GM21786 (cell line): ENCODE data around the gene PTPRG.

Experiments
- ATAC-seq: cut with Tn5 transposase; IDR thresholded peaks from one replicate; pipeline ENCODE4 v1.9.1; 2021; ENCODE audit not compliant: unreplicated experiment

PTPRG gene

DNA sequence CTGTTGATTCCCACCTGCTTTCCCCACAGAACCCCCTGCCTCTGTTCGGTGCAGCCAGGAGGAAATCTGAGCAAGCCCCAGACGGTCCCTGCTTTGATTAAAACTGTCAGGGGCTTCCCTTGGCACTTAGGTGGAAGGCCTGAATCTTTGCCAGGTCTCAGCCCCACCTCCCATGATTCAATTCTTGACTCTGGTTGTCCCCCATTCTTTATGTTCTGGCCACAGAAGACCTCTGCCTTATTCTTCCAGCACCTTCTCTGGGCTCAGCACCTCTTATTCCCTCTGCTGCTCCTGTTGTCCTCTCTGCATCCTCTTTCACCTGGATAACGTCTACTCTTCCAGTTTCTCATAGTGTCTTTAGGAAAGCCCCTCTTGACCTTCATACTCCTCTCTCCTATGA is 349.4 kb downstream of the PTPRG start:
- no peak for ATAC-seq

- ATAC-seq, result peak; percentile 55
Measured at GRCh38 chr3:61912158-61912557, 350.8 kb downstream of the PTPRG start.

- ATAC-seq, result peak; percentile 46
Measured at GRCh38 chr3:61913701-61914100, 352.3 kb downstream of the PTPRG start.

DNA sequence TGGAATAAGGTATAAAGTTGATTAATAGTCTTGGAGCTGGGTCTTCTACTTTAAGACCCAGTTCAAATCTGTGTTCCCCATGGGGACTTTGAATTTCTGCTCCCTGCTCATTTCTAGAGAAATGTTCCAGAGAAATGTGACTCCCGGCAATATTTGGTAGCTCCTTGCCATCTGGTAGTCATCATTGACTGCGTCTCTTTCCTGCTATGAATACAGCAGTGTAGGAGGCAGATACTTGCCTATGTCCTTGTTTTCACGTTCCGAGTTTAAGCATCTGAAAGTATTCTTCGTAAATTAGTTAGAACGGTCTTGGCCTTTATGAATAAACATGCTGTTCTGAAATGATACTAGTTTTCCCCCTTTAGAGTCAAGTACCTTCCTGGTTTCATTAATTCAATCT is 352.9 kb downstream of the PTPRG start:
- ATAC-seq, result no peak

DNA sequence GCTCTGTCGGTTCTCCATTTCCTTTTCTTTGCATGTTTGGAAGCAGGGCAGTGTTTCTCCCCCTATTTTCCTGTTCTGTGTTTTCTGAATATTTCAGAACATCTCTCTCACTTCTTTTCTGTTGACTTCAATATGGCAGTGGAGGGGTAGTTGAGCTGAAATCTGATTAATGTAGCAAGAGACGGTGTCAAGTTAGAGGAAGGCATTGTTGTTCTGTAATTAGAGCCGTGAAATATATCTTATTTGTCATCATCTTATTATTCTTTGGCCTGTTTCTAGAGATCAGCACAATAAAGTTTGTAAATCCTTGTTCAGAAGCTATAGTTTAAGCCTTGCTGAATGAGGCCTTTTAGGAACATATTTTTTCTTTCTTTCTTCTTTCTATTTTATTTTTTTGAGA is 353.9 kb downstream of the PTPRG start:
- no peak for ATAC-seq

- no peak for ATAC-seq
Measured at GRCh38 chr3:61919371-61919770, 358.0 kb downstream of the PTPRG start.

GRCh38 chr3:61922118-61922517 is 360.7 kb downstream of the PTPRG start:
- no peak for ATAC-seq

DNA sequence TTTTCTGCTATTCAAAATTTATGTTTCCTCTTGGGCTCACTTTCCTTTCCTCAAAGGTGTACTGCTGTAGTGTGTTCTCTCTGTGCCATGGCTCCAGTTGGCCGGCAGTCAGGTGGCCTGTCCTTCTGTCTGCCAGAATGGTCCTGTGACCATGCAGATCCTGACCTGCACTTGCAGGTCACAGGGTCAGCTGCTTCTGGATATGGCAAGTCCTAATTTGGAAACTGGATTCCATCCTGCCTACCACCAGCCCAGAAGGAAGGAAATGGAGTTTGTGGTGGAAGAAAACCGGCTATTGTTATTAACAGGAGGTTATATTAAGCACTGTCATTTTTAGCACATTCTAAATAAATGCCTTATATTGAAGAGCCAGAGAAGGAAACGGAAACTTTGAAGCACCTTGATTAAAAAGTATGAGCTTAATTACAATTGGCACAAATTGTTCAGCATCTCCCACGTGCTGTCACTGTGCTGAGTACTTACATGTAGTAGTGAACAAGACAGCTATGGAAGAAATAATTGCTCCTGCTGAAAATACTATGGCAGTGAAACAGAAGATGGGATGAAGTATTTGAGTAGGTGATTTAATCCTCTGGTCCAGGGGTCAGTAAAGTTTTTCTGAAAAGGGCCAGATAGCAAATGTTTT is 362.8 kb downstream of the PTPRG start:
- no peak for ATAC-seq

DNA sequence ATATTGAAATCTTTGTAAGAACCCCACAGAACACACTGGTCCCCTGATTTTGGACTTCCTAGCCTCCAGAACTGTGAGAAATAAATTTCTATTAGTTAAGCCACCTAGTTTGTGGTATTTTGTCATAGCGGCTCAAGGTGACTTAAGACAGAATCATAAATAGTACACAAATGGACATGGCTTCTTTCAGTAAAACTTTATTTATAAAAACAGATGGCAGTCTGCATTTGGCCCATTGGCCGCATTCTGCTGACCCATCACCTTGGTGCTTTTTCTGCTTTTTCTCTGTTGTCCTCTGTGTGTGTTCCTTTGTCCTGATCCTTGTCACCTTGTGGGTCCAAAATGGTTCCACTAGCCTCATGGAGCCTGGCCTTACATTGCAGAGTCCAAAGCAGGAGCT is 363.6 kb downstream of the PTPRG start:
- ATAC-seq, result no peak

- no peak for ATAC-seq
Measured at GRCh38 chr3:61925721-61926120, 364.4 kb downstream of the PTPRG start.

DNA sequence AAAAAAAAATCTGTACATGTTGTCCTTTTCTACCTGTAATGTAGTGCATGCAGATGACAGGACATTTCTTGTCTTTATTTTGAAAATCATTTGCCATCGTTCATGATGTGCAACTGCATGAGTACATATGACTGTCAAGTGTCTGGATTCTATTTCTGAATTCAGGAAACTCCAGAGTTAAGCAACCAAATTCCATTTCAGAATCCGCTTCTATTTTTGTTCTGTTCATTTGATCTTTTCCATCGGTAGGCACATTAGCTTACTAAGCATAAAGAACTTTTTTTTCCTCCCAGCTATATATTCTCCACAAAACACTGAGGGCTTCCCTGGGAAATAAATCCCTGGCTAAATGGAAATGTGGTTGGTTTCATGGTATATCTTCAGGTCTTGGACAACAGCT is 365.6 kb downstream of the PTPRG start:
- ATAC-seq, result no peak

GRCh38 chr3:61927332-61927731 is 366.0 kb downstream of the PTPRG start:
- ATAC-seq, result no peak

DNA sequence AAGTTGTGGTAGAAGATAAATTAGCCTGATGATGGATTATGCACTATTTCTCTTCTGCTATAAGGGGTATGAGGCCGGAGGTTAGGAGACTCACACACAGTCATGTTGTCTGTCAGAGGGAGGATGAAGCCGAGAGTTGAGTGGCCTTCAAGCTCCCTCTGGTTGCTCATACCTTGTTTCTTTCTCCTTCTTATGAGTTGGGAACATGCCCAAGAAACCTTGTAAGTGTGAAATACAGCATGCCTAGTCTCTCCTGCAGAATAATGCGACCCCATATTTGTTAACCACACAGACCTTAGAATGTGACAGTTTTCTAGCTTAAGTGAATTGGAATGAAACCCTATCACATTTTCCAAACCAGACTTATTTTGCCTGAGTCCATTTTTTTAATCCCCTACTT is 366.7 kb downstream of the PTPRG start:
- no peak for ATAC-seq

DNA sequence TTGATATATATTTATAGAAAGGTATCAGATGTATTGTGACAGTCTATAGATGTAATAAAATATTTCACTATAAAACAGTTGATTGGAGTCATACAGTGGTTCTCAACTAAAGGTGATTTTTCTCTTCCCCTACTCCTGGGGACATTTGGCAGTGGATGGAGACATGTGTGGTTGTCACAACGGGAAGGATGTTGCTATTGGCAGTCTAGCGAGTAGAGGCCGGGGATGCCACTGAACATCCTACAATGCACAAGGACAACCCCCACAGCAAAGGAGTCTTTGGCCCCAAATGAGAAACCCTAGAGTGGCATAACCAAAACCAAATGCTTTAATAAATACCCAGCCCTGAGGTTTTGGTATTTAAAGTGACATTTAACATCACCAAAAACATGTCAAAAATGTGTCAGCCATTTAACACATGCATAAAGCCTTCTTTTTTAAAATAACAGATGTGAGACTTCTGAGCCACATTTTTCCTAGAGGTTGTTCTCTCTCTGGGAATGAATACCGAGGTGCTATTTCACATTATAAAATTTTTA is 367.5 kb downstream of the PTPRG start:
- no peak for ATAC-seq

GRCh38 chr3:61929617-61930016 is 368.2 kb downstream of the PTPRG start:
- no peak for ATAC-seq

DNA sequence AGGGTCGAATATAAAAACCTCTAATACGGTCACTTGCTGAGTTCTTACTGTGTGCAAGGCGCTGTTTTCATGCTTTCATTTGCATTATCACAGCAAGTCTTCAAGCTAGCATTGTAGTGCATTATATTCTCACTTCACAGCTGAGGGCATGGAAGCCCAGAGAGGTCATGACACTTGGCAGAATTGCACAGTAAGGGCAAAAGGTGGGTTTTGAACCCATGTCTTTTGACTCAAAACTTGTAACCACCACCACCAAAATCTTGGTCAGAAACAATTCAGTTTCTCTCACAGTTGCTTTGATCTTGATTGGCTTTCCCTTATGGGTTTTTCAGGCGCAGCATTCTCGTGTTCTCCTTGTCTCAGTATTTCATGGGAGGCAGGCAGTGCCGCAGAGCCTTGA is 371.1 kb downstream of the PTPRG start:
- no peak for ATAC-seq

GRCh38 chr3:61933798-61934504 is 372.6 kb downstream of the PTPRG start:
- no peak for ATAC-seq

GRCh38 chr3:61934505-61934871 is 373.1 kb downstream of the PTPRG start:
- ATAC-seq, result no peak

DNA sequence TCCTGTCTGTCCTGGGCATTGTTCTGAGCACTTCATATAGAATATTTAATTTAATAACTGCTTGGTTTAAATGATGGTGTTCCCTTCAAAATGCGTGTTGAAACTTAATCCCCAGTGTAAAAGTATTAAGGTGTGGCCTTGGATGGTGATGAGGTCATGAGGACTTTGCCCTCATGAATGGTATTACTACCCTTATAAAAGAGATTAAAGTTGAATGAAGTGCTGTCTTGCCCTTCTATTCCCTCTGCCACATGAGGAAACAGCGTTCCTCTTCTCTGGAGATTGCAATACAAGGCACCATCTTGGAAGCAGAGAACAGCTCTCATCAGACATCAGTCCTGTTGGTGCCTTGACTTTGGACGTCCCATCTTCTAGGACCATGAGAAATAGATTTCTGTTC is 374.4 kb downstream of the PTPRG start:
- no peak for ATAC-seq

GRCh38 chr3:61936344-61936937 is 375.1 kb downstream of the PTPRG start:
- ATAC-seq, result no peak

GRCh38 chr3:61937477-61937876 is 376.1 kb downstream of the PTPRG start:
- no peak for ATAC-seq

DNA sequence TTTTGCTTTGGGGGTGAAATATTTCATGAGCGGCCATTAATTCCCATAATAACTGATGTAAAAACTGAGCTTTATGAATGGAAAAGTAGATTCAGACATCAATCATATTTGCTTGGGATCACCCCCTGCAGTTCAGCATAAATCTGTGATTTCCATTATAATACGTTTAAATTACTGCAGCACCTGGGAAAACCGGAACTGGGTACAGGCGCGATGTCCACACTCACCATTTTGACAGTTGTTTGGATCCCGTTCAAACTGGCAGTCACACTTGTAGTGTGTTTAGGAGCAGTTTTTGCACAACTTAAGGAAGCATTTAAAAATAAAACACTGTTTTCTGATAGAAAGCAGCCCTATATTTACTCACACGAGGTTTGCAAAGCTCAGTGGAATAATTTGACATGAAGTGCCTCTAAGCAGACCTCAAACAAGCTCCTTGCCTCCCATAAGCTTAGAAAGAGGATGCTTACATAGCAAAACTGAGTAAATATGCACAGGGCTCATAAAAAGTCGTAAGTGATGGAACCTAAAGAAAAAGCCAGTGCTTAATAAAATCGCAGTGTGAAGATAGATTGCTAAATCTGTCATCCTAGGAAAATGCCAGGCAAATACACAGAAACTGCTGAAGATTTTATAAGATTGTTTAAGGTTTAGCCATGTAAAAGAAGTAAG is 377.6 kb downstream of the PTPRG start:
- no peak for ATAC-seq
